DND-41 (cell line): Measurements from ENCODE around the gene MEG3.

Source experiments
- EZH2 ChIP-seq: IDR thresholded peaks from 3 replicates; pipeline ENCODE4 v1.6.1; 2012; ENCODE audit warnings: borderline replicate concordance, low read depth, mild to moderate bottlenecking, moderate library complexity, low read length, inconsistent platforms; ENCODE audit not compliant: severe bottlenecking
- TF ChIP-seq, protein P1 (sequence below): IDR thresholded peaks from 2 replicates; pipeline ENCODE4 v1.5.1; 2012; ENCODE audit warnings: borderline replicate concordance, low read length, moderate library complexity, mild to moderate bottlenecking; ENCODE audit not compliant: poor library complexity, severe bottlenecking; ENCODE audit errors: extremely low read depth

DNA sequence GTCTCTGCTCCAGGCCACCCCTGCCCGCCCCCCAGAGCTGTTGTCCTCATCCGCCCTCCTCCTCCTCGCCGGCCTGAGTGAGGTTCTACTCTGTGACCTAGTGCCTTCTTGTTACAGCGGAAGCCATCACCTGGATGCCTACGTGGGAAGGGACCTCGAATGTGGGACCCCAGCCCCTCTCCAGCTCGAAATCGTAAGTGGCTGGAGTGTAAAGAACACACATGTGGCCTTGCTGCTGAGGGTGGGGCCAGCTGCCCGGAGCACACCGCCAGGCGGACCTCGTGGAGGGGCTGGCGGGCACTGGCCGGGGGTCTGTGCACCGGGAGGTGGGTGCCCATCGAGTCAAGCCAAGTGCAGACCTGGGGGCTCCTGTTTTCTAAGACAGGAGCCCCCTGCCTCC, 19.4 kb downstream of the MEG3 start:
- TF ChIP-seq, protein P1, sequence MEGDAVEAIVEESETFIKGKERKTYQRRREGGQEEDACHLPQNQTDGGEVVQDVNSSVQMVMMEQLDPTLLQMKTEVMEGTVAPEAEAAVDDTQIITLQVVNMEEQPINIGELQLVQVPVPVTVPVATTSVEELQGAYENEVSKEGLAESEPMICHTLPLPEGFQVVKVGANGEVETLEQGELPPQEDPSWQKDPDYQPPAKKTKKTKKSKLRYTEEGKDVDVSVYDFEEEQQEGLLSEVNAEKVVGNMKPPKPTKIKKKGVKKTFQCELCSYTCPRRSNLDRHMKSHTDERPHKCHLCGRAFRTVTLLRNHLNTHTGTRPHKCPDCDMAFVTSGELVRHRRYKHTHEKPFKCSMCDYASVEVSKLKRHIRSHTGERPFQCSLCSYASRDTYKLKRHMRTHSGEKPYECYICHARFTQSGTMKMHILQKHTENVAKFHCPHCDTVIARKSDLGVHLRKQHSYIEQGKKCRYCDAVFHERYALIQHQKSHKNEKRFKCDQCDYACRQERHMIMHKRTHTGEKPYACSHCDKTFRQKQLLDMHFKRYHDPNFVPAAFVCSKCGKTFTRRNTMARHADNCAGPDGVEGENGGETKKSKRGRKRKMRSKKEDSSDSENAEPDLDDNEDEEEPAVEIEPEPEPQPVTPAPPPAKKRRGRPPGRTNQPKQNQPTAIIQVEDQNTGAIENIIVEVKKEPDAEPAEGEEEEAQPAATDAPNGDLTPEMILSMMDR = no peak
- TF ChIP-seq EZH2 = no peak
